Stimulated activated CD4-positive, alpha-beta T cell treated with anti-CD3 and anti-CD28 coated beads, Interleukin-1b, Interleukin-23, amount 100 ng/mL, for 24 hours (primary cell): ENCODE measurements around the gene KIRREL1.

Source experiments
- DNase-seq, 4 experiments: peaks; one replicate each; pipeline ENCODE4 v3.0.0-alpha.2; 2020; ENCODE audit warnings: low read depth in 4 of 4, low spot score in 1 of 4

Gene KIRREL1

DNA sequence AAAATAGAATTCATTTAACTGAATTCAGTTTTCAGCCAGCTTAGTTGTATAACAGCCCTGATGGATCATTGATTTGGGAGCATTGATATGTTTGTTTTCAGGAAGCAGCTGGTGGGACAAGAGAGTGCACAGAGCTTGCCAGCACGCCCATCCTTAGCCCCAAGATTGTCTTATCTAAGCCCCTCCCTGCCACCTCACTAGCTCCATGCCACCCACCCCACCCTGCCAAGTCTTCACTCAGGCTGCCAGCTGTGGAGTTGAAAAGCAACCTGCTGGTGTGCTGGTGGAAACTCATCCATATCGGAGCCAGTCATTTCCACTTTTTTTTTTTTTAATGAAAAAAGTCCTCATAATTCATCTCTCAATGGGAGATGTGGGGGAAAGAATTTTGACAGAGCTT is 11.8 kb downstream of the KIRREL1 start:
- no peak for DNase-seq

DNA sequence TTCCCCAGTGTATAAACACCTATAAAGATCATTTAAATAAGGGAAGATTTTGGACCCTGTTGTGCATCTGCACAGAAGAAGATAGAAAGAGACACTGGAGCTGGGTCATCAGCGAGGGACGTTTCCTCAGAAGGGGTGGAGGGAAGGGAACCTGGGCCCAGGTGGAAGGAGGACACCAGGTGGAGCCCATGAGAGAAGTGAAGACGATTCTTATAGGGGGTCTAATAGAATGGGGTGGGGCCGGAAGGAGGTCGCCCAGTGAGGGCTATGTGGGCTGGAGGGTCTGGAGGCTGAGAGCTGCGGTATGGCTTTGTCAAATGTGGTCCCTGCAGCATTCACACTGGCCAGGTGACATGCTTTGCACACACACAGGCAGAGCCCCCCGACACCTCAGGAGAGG is 13.7 kb downstream of the KIRREL1 start:
- no peak for DNase-seq

- DNase-seq = no peak
Observed at GRCh38 chr1:158007667-158008386, 14.4 kb downstream of the KIRREL1 start.

GRCh38 chr1:158008630-158009029 is 15.2 kb downstream of the KIRREL1 start:
- DNase-seq = no peak

GRCh38 chr1:158011714-158012113 is 18.3 kb downstream of the KIRREL1 start:
- no peak for DNase-seq

DNA sequence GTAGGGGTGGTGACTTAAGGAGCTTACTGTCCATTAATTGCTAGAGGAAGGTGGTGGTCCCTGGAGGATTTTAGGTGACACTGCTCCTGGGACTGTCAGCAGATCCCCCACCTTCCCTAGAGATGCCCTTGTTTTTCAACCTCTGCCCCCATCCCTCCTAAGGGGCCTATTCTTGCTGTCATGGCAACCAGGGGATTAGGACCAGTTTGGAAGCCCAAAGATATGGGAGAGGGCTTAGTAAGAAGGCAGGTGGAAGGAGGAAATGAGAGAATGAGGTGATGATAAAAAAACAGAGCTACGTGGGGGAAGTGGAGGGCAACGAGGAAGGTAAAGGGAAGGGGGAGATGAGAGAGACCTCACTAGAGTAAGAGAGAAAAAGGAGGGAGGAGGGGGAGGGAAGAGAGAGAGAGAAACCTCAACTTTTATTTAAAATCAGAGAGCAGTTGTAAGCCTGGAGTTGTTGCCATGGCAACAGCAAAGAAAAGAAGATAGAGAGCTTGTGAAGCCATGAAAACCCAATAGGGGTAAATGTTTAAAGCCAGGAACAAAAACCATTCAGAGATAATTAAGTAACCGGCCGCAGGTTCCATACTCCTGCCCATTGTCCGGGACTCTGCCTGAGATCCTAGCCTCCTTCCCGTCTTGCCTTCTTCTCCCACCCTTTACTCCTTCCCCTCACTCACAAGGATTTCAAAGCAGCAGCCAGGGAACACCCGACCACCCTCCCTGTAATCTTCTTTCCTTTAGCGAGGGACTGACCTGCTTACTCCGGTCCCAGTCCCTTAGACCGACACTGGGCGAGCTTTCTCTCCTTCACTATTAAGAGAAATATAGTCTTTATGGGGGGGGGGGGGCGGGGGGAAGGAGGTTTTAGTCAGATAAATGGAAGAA is 20.6 kb downstream of the KIRREL1 start:
- DNase-seq = no peak

DNA sequence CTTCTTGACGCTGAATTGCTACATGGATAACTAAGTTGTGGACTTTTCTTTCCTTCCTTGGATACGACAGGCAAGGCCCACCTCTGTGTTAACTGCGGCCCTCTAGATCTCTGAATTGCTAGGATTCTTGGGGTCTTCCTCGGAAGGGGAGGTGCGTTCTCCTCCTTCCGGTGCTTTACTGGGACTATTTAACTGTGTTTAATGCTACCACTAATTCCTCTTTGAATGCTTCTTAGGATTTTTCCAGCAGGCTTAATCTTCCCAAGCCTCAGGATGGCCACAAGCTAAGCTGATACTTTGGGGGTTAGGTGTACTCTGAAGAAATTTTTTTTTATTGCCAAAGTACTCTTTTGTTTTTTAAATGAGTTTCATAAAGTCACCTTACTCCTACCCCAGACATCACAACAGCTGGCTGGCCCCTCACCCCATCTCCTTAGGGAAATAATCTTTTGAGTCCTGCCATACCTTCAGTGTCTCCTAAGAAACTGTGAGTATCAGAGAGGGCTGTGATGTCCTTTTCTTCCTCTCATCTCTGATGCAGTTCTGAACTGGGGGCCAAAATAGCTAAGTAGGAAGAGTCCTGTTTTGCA is 21.4 kb downstream of the KIRREL1 start:
- no peak for DNase-seq

DNA sequence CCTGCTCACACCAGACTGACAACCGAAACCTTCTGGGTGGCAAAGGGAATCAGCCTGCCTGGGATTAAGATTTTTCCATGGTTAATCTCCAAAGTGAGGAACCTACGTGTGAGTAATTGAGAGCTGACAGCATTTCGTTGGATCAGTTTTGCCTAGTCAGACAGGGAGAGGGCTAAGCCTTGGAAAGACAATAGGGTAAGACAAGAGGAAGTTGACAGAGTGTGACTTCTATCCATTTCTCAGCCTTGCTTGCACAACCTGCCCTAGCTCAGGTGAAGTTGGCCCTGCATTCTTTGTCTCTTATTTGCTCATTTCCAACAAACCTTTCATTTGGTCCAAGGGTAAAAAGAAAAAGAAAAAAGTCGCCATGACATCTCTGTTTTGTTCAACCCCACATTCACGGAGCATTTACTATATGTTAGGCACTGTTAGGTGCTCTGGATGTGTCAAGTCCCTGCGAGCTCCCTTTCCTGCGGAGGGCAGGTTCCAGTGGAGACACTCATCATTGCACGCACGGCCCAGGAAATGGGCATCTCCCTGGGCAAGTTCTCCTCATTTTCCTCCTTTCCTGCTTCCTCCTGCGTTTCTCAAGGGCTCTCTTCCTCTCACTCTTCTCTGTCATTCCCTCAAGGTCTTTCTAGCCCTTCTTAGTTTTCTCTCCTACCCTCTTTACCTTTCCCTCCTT is 23.3 kb downstream of the KIRREL1 start:
- DNase-seq = no peak

- no peak for DNase-seq
Observed at GRCh38 chr1:158017800-158018595, 24.6 kb downstream of the KIRREL1 start.

GRCh38 chr1:158019171-158019868 is 25.9 kb downstream of the KIRREL1 start:
- no peak for DNase-seq

DNA sequence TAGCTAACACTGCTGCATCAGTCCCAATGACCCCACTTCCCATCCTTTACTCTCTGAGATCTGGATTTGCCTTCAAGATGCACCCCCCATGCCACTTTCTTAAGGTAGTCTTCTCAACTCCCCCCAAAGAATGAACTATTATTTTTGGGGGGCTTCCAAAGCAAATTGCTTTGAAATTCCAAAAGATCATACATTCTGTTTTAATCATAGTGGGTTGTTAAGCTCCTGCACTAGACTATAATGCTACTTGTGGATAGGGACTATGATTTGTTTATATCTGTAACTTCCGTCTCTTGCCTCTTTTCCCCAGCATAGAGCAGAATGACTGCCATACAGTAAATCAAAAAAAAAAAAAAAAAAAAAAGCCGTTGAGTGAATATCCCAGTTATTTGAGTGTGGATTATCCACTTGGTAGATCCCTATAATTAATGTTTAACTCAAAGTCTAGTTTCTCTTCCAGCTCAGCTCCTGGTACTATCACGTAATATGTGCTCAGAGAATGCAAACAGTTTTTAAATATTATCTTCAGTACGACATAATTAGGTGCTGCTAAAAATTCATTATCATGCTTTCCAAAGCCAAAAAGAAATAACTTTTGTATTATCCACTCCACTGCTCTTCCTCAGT is 26.9 kb downstream of the KIRREL1 start:
- DNase-seq = no peak

DNA sequence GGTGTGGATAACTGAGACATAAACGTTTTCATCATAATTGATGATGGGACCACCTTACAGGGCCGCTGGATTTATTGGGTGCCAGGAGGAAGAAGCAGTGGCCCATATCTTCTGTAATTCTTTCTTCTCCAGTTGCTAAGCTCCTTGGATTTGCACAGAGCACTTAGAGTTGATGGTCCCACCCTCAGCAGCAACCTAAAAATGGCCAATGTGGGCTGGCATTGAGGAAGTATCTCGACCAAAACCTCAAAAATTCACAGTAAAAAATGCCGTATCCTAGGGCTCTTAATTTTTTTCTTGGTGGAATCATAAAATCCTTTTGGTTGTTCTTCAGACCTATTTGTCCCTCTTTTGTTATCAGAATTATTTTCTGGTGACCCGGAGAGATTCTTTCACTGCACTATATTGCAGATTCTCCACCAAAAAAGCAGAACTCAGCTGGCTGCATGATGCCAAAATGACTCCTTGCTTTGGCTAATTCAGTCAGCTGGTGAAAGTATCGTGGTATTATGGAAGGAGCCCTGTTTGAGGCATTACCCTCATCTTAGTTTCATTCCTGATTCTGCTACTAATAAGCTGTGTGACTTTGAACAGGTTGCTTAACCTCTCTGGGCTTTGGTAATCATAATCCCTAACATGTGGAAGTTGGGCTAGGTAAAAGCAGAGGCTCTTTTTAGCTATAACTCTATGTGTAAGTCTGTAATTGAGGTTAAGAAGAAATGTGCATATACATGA is 27.6 kb downstream of the KIRREL1 start:
- DNase-seq = no peak

- DNase-seq = no peak
Observed at GRCh38 chr1:158021721-158022120, 28.3 kb downstream of the KIRREL1 start.

GRCh38 chr1:158022554-158023312 is 29.3 kb downstream of the KIRREL1 start:
- DNase-seq = no peak

DNA sequence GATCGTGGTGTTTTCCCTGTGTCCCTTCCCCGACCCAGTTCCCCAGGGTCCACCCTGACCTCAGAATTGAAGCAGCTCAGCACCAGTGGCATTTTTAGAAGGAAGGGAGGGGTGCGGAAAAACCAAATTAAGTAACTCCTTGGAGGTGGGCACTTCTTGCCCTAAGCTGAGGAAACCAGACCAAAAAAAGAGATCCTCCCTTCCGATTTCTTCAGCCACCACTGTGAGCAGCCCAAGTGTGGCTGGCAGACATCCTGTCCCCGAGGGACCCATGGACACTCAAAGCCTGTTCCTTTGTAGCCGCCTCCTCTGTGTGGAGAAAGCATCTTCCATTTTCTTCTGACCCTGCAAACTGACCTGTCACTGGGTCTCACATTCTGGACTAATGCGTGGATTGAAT is 31.3 kb downstream of the KIRREL1 start:
- no peak for DNase-seq

GRCh38 chr1:158025576-158026230 is 32.3 kb downstream of the KIRREL1 start:
- no peak for DNase-seq

DNA sequence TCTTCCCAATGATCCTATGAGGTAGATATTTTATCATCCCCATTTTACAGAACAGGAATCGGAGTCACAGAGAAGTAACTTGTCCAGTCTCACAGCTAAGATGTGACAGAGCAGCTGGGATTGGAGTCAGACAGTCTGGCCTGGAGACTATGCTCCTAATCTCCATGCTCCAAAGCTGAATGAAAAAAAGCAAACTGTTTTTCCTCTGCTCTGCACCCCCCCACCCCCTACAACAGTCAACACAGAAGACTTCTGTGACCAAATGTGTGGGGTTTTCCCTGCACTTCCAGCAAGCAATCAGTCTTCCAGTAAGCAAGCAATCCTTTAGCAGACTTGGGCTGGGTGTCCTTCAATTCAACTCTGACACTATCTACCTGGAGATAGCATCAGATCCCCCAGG is 33.2 kb downstream of the KIRREL1 start:
- DNase-seq = no peak

DNA sequence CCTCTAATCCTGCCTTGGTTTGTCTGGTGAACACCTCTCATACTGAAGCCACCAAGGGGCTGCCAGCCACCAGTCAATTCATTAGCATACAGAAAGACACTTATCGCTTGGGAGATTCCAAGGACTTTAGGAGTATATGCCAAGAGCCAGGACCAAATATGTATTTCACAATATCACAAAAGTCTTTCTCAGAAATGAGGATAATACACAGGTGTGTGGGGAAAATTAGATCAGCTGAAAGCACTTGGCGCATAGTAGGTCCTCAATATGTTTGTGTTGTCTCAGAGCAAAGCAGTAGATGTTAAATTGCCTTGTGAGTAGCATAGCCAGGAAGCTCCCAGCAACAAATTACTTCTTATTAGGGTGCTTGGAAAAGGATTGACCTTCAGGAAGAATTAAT is 34.1 kb downstream of the KIRREL1 start:
- no peak for DNase-seq
